ENCODE data around the gene VPS45. TPM values are rescaled to one million over a fixed set of nuclear protein-coding genes. Genes with fewer than 3 reads are reported as not detected.

VPS45 gene
- total RNA-seq, 6 experiments from 2014 or later = 12.5 to 18.2 (median 14.7) TPM

- TF ChIP-seq, protein P1, sequence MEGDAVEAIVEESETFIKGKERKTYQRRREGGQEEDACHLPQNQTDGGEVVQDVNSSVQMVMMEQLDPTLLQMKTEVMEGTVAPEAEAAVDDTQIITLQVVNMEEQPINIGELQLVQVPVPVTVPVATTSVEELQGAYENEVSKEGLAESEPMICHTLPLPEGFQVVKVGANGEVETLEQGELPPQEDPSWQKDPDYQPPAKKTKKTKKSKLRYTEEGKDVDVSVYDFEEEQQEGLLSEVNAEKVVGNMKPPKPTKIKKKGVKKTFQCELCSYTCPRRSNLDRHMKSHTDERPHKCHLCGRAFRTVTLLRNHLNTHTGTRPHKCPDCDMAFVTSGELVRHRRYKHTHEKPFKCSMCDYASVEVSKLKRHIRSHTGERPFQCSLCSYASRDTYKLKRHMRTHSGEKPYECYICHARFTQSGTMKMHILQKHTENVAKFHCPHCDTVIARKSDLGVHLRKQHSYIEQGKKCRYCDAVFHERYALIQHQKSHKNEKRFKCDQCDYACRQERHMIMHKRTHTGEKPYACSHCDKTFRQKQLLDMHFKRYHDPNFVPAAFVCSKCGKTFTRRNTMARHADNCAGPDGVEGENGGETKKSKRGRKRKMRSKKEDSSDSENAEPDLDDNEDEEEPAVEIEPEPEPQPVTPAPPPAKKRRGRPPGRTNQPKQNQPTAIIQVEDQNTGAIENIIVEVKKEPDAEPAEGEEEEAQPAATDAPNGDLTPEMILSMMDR (IDR thresholded peaks at IDR 0.05) = no peak
- no peak for TF ChIP-seq POLR2A (IDR thresholded peaks at IDR 0.05)
- intact Hi-C loops (cut with DNase I) = no loop called here
- no peaks in the 10 kb centered on the region for H3K9me3 ChIP-seq
- no peaks in the 10 kb centered on the region for H3K27me3 ChIP-seq
- H3K27ac ChIP-seq = peak overlapping the region; percentile 90 to 92 (median 91)
- peaks cover 0 to 5% (median 0%) of the 10 kb centered on the region in 4 donors for H3K36me3 ChIP-seq
- peak overlapping the region; percentile 62 to 76 (median 68) for H3K4me3 ChIP-seq
- no peak for DNase-seq
- no peak for ATAC-seq
- H3K4me1 ChIP-seq = peaks cover 0 to 7% (median 0%) of the 10 kb centered on the region in 4 donors
Observed at GRCh38 chr1:150066328-150066727, 1.2 kb upstream of the VPS45 start.

DNA sequence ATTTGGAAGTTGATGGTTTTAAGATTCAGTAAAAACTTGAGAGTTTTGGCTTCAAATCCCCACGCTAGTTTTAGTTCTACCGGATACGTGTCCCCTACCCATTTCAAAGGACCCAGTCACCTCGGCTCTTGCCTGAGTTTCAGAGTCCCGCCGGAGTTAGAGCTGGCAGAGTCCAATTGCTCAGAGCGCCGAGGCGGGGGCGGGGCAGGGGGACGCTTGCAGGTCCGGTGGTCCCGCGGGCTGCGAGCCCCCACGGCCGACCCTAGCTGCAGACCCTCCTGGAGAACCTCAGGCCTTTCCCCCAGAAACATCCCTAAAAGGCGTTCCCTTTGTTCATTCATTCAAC is 765 bp upstream of the VPS45 start:
- Histone ChIP-seq H3K36me3 (peaks cover 0 to 7% (median 0%) of the 10 kb centered on the region in 4 donors), H3K4me3 (peak overlapping the region; percentile 62 to 76 (median 68)), H3K4me1 (peaks cover 0 to 7% (median 0%) of the 10 kb centered on the region in 4 donors), H3K27me3 (no peaks in the 10 kb centered on the region), H3K27ac (peak overlapping the region; percentile 90 to 92 (median 91)), H3K9me3 (no peaks in the 10 kb centered on the region)
- ATAC-seq (peak; percentile 61 to 68 (median 63)), DNase-seq (peak; percentile 62 to 69 (median 68))
- intact Hi-C loops (cut with DNase I) = no loop called here
- WGBS (ENCODE audit: insufficient coverage, low coverage, low lambda C conversion rate, missing lambda C conversion rate) = 0% methylated on average over 8 of the region's 18 CpGs
- TF ChIP-seq, protein P1 (IDR thresholded peaks at IDR 0.05) = no peak
- TF ChIP-seq POLR2A (IDR thresholded peaks at IDR 0.05) = no peak

DNA sequence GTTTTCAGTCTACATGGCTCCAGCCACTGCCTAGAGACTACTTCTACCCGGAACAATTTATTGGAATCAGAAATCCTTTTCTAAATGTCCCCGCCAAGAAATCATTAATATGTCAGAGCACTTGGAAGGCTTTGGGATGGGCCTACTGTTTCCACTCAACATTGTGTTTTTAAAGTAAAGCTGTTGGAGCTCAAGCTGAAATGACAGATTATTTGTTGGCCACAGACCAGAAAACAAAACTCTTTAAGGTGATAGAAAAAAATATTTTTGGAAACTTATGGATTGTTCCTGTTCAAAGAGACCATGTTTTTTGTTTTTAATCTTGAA is 496 bp downstream of the VPS45 start:
- intact Hi-C loops (cut with DNase I) = no loop called here
- DNase-seq (no peak), ATAC-seq (no peak)
- WGBS (ENCODE audit: insufficient coverage, low coverage, low lambda C conversion rate, missing lambda C conversion rate) = 0% methylated on average over 2 of the region's 2 CpGs
- no peak for TF ChIP-seq POLR2A (IDR thresholded peaks at IDR 0.05)
- TF ChIP-seq, protein P1 (IDR thresholded peaks at IDR 0.05) = no peak
- H3K36me3 ChIP-seq = peaks cover 0 to 15% (median 2%) of the 10 kb centered on the region in 4 donors
- H3K27me3 ChIP-seq = no peaks in the 10 kb centered on the region
- H3K27ac ChIP-seq = peak overlapping the region; percentile 90 to 92 (median 91)
- H3K9me3 ChIP-seq = no peaks in the 10 kb centered on the region
- peaks cover 0 to 7% (median 0%) of the 10 kb centered on the region in 4 donors for H3K4me1 ChIP-seq
- H3K4me3 ChIP-seq = peak overlapping the region; percentile 62 to 76 (median 68)

DNA sequence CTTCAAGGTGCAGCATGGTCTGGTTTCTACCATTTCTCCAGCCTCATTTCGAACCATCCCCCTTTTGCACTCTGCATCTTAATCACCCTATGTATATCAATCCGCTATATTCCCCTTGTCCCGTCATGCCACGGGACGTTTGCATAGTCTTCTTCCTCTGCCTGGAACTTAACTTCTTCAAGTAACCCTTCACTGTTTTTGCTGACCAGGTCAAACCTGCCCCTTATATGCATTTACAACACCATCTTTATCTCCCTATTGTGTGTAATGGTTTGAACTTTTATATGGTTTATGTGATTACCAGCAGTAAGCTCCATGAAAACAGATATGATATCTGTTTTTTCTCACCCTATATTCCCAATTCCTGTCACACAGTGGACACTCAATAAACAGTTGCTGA is 2.3 kb downstream of the VPS45 start:
- WGBS (ENCODE audit: insufficient coverage, low coverage, low lambda C conversion rate, missing lambda C conversion rate) = 87% methylated on average over 5 of the region's 5 CpGs
- intact Hi-C loops (cut with DNase I) = loop anchor here (10.0 kb wide), 1 partner anchor 95 kb away; no protein-coding TSS in a partner anchor
- peaks cover 0 to 20% (median 2%) of the 10 kb centered on the region in 4 donors for H3K36me3 ChIP-seq
- H3K4me3 ChIP-seq = no peak overlapping the region
- DNase-seq = no peak
- no peaks in the 10 kb centered on the region for H3K9me3 ChIP-seq
- H3K27ac ChIP-seq = no peak overlapping the region
- H3K27me3 ChIP-seq = no peaks in the 10 kb centered on the region
- peaks cover 0 to 7% (median 0%) of the 10 kb centered on the region in 4 donors for H3K4me1 ChIP-seq
- no peak for TF ChIP-seq POLR2A (IDR thresholded peaks at IDR 0.05)
- TF ChIP-seq, protein P1 (IDR thresholded peaks at IDR 0.05) = no peak
- no peak for ATAC-seq

DNA sequence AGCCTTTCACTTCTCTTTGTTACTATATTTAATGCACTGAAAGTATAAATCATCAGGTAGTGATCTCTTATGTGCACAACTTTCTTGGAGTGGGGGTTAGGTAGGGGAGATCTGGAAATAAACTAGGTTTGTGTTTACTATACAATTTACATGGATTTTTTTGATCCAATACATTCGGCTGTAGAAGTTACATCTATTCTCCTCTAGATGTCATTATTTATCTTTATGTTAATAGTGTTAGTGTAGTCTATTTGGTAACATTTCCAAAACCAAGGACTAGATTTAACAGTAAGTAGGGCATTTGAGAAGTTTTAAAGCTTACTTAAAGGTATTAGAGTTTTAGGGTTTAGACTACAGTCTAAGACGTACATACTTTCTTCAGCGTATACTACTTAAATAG is 5.4 kb downstream of the VPS45 start:
- no peaks in the 10 kb centered on the region for H3K27me3 ChIP-seq
- ATAC-seq (peak; percentile 33 to 66 (median 41)), DNase-seq (no peak)
- H3K4me1 ChIP-seq = peaks cover 0 to 7% (median 0%) of the 10 kb centered on the region in 4 donors
- peaks cover 0 to 45% (median 5%) of the 10 kb centered on the region in 4 donors for H3K36me3 ChIP-seq
- H3K9me3 ChIP-seq = no peaks in the 10 kb centered on the region
- 65% methylated on average over 3 of the region's 3 CpGs for WGBS (ENCODE audit: insufficient coverage, low coverage, low lambda C conversion rate, missing lambda C conversion rate)
- TF ChIP-seq POLR2A (IDR thresholded peaks at IDR 0.05) = no peak
- TF ChIP-seq, protein P1 (IDR thresholded peaks at IDR 0.05) = peak; percentile 36 to 42 (median 38)
- no peak overlapping the region for H3K27ac ChIP-seq
- H3K4me3 ChIP-seq = no peak overlapping the region
- intact Hi-C loops (cut with DNase I) = loop anchor here (10.0 kb wide), 1 partner anchor 92 kb away; no protein-coding TSS in a partner anchor

Measured in right lobe of liver (tissue), 6 donors.